ENCODE measurements around the gene TMEM271.

DNA sequence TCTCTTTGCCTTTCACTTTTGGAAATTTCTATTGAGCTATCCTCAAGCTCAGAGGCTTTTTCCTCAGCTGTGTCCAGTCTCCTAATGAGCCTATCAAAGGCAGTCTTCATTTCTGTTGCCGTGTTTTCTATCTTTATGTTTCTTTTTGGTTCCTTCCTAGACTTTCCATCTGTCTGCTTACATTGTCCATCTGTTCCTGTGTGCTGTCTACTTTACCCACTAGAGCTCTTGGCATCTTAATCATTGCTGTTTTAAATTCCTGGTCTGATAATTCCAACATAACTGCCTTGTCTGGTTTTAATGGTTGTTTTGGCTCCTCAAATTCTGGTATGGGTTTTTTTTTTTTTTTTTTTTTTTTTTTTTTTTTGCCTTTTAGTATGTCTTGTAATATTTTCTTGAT lies 40.0 kb upstream of the TMEM271 start:
- TF ChIP-seq, protein P1, sequence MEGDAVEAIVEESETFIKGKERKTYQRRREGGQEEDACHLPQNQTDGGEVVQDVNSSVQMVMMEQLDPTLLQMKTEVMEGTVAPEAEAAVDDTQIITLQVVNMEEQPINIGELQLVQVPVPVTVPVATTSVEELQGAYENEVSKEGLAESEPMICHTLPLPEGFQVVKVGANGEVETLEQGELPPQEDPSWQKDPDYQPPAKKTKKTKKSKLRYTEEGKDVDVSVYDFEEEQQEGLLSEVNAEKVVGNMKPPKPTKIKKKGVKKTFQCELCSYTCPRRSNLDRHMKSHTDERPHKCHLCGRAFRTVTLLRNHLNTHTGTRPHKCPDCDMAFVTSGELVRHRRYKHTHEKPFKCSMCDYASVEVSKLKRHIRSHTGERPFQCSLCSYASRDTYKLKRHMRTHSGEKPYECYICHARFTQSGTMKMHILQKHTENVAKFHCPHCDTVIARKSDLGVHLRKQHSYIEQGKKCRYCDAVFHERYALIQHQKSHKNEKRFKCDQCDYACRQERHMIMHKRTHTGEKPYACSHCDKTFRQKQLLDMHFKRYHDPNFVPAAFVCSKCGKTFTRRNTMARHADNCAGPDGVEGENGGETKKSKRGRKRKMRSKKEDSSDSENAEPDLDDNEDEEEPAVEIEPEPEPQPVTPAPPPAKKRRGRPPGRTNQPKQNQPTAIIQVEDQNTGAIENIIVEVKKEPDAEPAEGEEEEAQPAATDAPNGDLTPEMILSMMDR (IDR thresholded peaks at IDR 0.05; ENCODE audit: low read depth, low read length), result no peak
- TF ChIP-seq EZH2phosphoT487 (IDR thresholded peaks at IDR 0.05; ENCODE audit: low read depth), result no peak

Data from OCI-LY3 (cell line).